Amygdala (tissue), 56 donors: ENCODE data around the gene ARMH3.

Experiments
- DNase-seq, 56 donors: peaks; one replicate each; lab custom pipeline; 2025; lab: John Stamatoyannopoulos, UW

ARMH3 gene

GRCh38 chr10:101952191-101952590 is 103.8 kb downstream of the ARMH3 start:
- no peak for DNase-seq

GRCh38 chr10:101950213-101950612 is 105.8 kb downstream of the ARMH3 start:
- DNase-seq, result no peak

- DNase-seq, result no peak
Measured at GRCh38 chr10:101941871-101942270, 114.1 kb downstream of the ARMH3 start.

GRCh38 chr10:101940916-101941315 is 115.1 kb downstream of the ARMH3 start:
- no peak for DNase-seq

- peak in 2 of 56 donors; percentile 9 to 31 for DNase-seq
Measured at GRCh38 chr10:101939729-101940128, 116.2 kb downstream of the ARMH3 start.

GRCh38 chr10:101939008-101939648 is 116.8 kb downstream of the ARMH3 start:
- DNase-seq, result no peak

GRCh38 chr10:101938305-101939007 is 117.5 kb downstream of the ARMH3 start:
- DNase-seq, result no peak

- no peak for DNase-seq
Measured at GRCh38 chr10:101935431-101935830, 120.5 kb downstream of the ARMH3 start.

GRCh38 chr10:101934686-101935305 is 121.2 kb downstream of the ARMH3 start:
- no peak for DNase-seq

- no peak for DNase-seq
Measured at GRCh38 chr10:101933976-101934375, 122.0 kb downstream of the ARMH3 start.

GRCh38 chr10:101932183-101932582 is 123.8 kb downstream of the ARMH3 start:
- DNase-seq, result no peak

- DNase-seq, result no peak
Measured at GRCh38 chr10:101925027-101925426, 130.9 kb downstream of the ARMH3 start.

- no peak for DNase-seq
Measured at GRCh38 chr10:101923256-101923655, 132.7 kb downstream of the ARMH3 start.

GRCh38 chr10:101922846-101923245 is 133.1 kb downstream of the ARMH3 start:
- no peak for DNase-seq

- no peak for DNase-seq
Measured at GRCh38 chr10:101920546-101920945, 135.4 kb downstream of the ARMH3 start.

GRCh38 chr10:101919026-101919770 is 136.8 kb downstream of the ARMH3 start:
- DNase-seq, result no peak

- no peak for DNase-seq
Measured at GRCh38 chr10:101912561-101913179, 143.3 kb downstream of the ARMH3 start.

GRCh38 chr10:101906586-101907183 is 149.3 kb downstream of the ARMH3 start:
- DNase-seq, result no peak

- DNase-seq, result no peak
Measured at GRCh38 chr10:101905251-101905650, 150.7 kb downstream of the ARMH3 start.
